LNCaP clone FGC (cell line): ENCODE data around the gene MBNL2.

ENCODE experiments used
- DNase-seq: peaks from one replicate; pipeline ENCODE4 v3.0.0-alpha.2; 2011; ENCODE audit warnings: low read depth
- H3K4me3 ChIP-seq: 2 replicates; pipeline ENCODE4 v1.5.1; 2011; ENCODE audit warnings: mild to moderate bottlenecking, low read depth, low read length, control low read depth
- CTCF ChIP-seq: IDR thresholded peaks from 2 replicates; pipeline ENCODE4 v1.5.1; 2012; ENCODE audit warnings: mild to moderate bottlenecking; ENCODE audit not compliant: control insufficient read depth, insufficient read depth; ENCODE audit errors: extremely low read depth

MBNL2 gene

GRCh38 chr13:97319113-97319720 lies 97.1 kb downstream of the MBNL2 start:
- no peak for TF ChIP-seq CTCF

GRCh38 chr13:97321101-97321500 lies 99.0 kb downstream of the MBNL2 start:
- TF ChIP-seq CTCF: no peak
- DNase-seq: no peak
- no peak overlapping the region for H3K4me3 ChIP-seq

More at GRCh38 chr13:97319113-97319720, 97.1 kb downstream of the MBNL2 start:
- no peak for DNase-seq
- no peak overlapping the region for H3K4me3 ChIP-seq

- TF ChIP-seq CTCF: no peak
- no peak overlapping the region for H3K4me3 ChIP-seq
- DNase-seq: no peak
These were observed 99.6 kb downstream of the MBNL2 start for GRCh38 chr13:97321616-97322321.

GRCh38 chr13:97322740-97323342 lies 100.7 kb downstream of the MBNL2 start:
- DNase-seq: no peak
- TF ChIP-seq CTCF: no peak
- H3K4me3 ChIP-seq: no peak overlapping the region

- no peak for DNase-seq
- H3K4me3 ChIP-seq: no peak overlapping the region
- no peak for TF ChIP-seq CTCF
These were observed 102.0 kb downstream of the MBNL2 start for GRCh38 chr13:97324115-97324514.

- DNase-seq: no peak
- H3K4me3 ChIP-seq: no peak overlapping the region
- TF ChIP-seq CTCF: no peak
These were observed 103.6 kb downstream of the MBNL2 start for GRCh38 chr13:97325738-97326137.
